H1 (cell line): ENCODE results near the gene CCL26. TPM values are rescaled to one million over a fixed set of nuclear protein-coding genes. Genes with fewer than 3 reads are reported as not detected.
A peak's percentile ranks its signal among the peaks of the same experiment; 100 is the strongest.
"Not testable (repeated sequence)": the region's sequence is repeated elsewhere in the genome, so short reads cannot be mapped to it uniquely, and the experiment has no call there.

Experiments used
- CTCF ChIA-PET: fragments of 300-600 bp; sonication (Branson Sonifier 250); formaldehyde crosslinking; loops from one replicate; lab custom pipeline; 2021; ENCODE audit not compliant: partially characterized antibody; lab: Charles Lee
- POLR2A ChIA-PET: fragments of 300-600 bp; sonication (Branson Sonifier 250); formaldehyde crosslinking; loops from one replicate; lab custom pipeline; 2021; ENCODE audit warnings: inconsistent platforms; ENCODE audit not compliant: partially characterized antibody; lab: Charles Lee
- DNase-seq, 2 experiments: peaks; one replicate each; pipeline versions ENCODE4 v3.0.0 to v3.0.0-alpha.2; 2010 to 2022; ENCODE audit warnings: low spot score in 2 of 2, low read depth in 1 of 2, mixed read lengths in 1 of 2
- FAIRE-seq: peaks from 2 replicates; lab custom pipeline; 2011; peaks lifted over from hg19 to GRCh38; lab: Jason Lieb, UNC
- H2AFZ ChIP-seq: 2 replicates; pipeline ENCODE4 v1.8.1; 2012; ENCODE audit warnings: low read length, inconsistent platforms
- H2AK5ac ChIP-seq: 2 replicates; pipeline ENCODE4 v1.6.1; 2013; ENCODE audit warnings: low read depth, low read length
- H2BK120ac ChIP-seq: replicated peaks from 2 replicates; pipeline ENCODE3; 2013; ENCODE audit warnings: low read depth, low read length, inconsistent platforms
- H2BK12ac ChIP-seq: 2 replicates; pipeline ENCODE4 v1.6.1; 2013; ENCODE audit warnings: low read depth, low read length
- H2BK15ac ChIP-seq: 2 replicates; pipeline ENCODE4 v1.6.1; 2013; ENCODE audit warnings: low read length
- H2BK20ac ChIP-seq: 2 replicates; pipeline ENCODE4 v1.6.1; 2013; ENCODE audit warnings: low read length
- H2BK5ac ChIP-seq: 2 replicates; pipeline ENCODE4 v1.6.1; 2013; ENCODE audit warnings: low read depth, low read length
- H3K14ac ChIP-seq: 2 replicates; pipeline ENCODE4 v1.6.1; 2013; ENCODE audit warnings: inconsistent platforms; ENCODE audit not compliant: insufficient read length
- H3K18ac ChIP-seq: 2 replicates; pipeline ENCODE4 v1.6.1; 2013; ENCODE audit warnings: low read length; ENCODE audit errors: extremely low read depth
- H3K23ac ChIP-seq: 2 replicates; pipeline ENCODE4 v1.6.1; 2013; ENCODE audit warnings: inconsistent platforms; ENCODE audit not compliant: insufficient read length
- H3K23me2 ChIP-seq: 2 replicates; pipeline ENCODE4 v1.6.1; 2013; ENCODE audit warnings: low read depth, low read length
- H3K27ac ChIP-seq: 2 replicates; pipeline ENCODE4 v1.6.1; 2011; ENCODE audit warnings: low read depth, low read length, inconsistent platforms
- H3K27me3 ChIP-seq, 4 experiments: replicated peaks in 1 of 4; 1 replicate in 1 of 4; 2 replicates in 3 of 4; pipeline versions ENCODE4 v1.6.1 to v1.8.1; 2011 to 2013; ENCODE audit warnings: low read length in 3 of 4, mild to moderate bottlenecking in 3 of 4, inconsistent platforms in 2 of 4, mixed read lengths in 2 of 4, moderate library complexity in 1 of 4; ENCODE audit not compliant: control insufficient read depth in 3 of 4, insufficient read depth in 3 of 4; ENCODE audit errors: extremely low read depth in 1 of 4
- H3K36me3 ChIP-seq, 4 experiments: 2 replicates each; pipeline versions ENCODE4 v1.6.1 to v1.8.1; 2011 to 2013; ENCODE audit warnings: mild to moderate bottlenecking in 4 of 4, low read length in 3 of 4, moderate library complexity in 2 of 4, control low read depth in 1 of 4, inconsistent platforms in 1 of 4; ENCODE audit not compliant: insufficient read depth in 4 of 4, control insufficient read depth in 2 of 4
- H3K4ac ChIP-seq: replicated peaks from 2 replicates; pipeline ENCODE3; 2013; ENCODE audit warnings: low read length, low read depth, mixed read lengths, inconsistent platforms; ENCODE audit not compliant: insufficient read length
- H3K4me1 ChIP-seq, 4 experiments: replicated peaks in 1 of 4; 1 replicate in 1 of 4; 2 replicates in 3 of 4; pipeline versions ENCODE4 v1.6.1 to v1.8.1; 2011 to 2013; ENCODE audit warnings: low read length in 3 of 4, inconsistent platforms in 2 of 4, mixed read lengths in 1 of 4; ENCODE audit not compliant: insufficient read depth in 4 of 4, control insufficient read depth in 3 of 4
- H3K4me2 ChIP-seq, 2 experiments: 2 replicates each; pipeline versions ENCODE4 v1.6.1 to v1.8.1; 2011 to 2013; ENCODE audit warnings: low read depth in 2 of 2, low read length in 2 of 2, control low read depth in 1 of 2, inconsistent platforms in 1 of 2, mild to moderate bottlenecking in 1 of 2; ENCODE audit not compliant: insufficient read depth in 1 of 2
- H3K4me3 ChIP-seq, 4 experiments: fragments of 200-600, 300-600 bp in 1 of 4; sonication (generic), shearing (Covaris generic), sonication (Bioruptor Twin) in 1 of 4; 2 replicates each; pipeline versions ENCODE4 v1.5.1 to v1.8.1; 2011 to 2016; ENCODE audit warnings: low read length in 4 of 4, low read depth in 3 of 4, control low read depth in 2 of 4, inconsistent platforms in 2 of 4, mild to moderate bottlenecking in 2 of 4, mixed read lengths in 1 of 4, moderate library complexity in 1 of 4; ENCODE audit not compliant: insufficient read depth in 2 of 4; ENCODE audit errors: extremely low read depth in 1 of 4
- H3K56ac ChIP-seq: replicated peaks from 2 replicates; pipeline ENCODE3; 2013; ENCODE audit warnings: low read depth, mild to moderate bottlenecking, mixed read lengths, low read length, inconsistent platforms; ENCODE audit not compliant: insufficient read length
- H3K79me1 ChIP-seq: 2 replicates; pipeline ENCODE4 v1.6.1; 2013; ENCODE audit warnings: low read depth, low read length, control low read depth
- H3K79me2 ChIP-seq, 2 experiments: 2 replicates each; pipeline versions ENCODE4 v1.6.1 to v1.8.1; 2012 to 2013; ENCODE audit warnings: low read length in 2 of 2, mild to moderate bottlenecking in 2 of 2, inconsistent platforms in 1 of 2; ENCODE audit not compliant: insufficient read depth in 2 of 2, control insufficient read depth in 1 of 2
- H3K9ac ChIP-seq, 4 experiments: replicated peaks in 1 of 4; 1 replicate in 1 of 4; 2 replicates in 3 of 4; pipeline versions ENCODE4 v1.6.1 to v1.8.1; 2011 to 2013; ENCODE audit warnings: low read depth in 3 of 4, low read length in 3 of 4, control low read depth in 2 of 4, mild to moderate bottlenecking in 2 of 4, moderate library complexity in 2 of 4, inconsistent platforms in 1 of 4; ENCODE audit errors: extremely low read depth in 1 of 4
- H3K9me3 ChIP-seq, 2 experiments: 2 replicates each; pipeline versions ENCODE4 v1.6.1 to v1.8.1; 2012 to 2013; ENCODE audit warnings: mild to moderate bottlenecking in 2 of 2, moderate library complexity in 2 of 2, control low read depth in 1 of 2, inconsistent platforms in 1 of 2, low read depth in 1 of 2, low read length in 1 of 2, mixed read lengths in 1 of 2; ENCODE audit not compliant: insufficient read depth in 2 of 2
- H4K20me1 ChIP-seq, 2 experiments: replicated peaks in 1 of 2; 2 replicates each; pipeline versions ENCODE3 to v1.8.1; 2011 to 2013; ENCODE audit warnings: inconsistent platforms in 2 of 2, low read length in 2 of 2, mild to moderate bottlenecking in 1 of 2; ENCODE audit not compliant: insufficient read depth in 2 of 2, control insufficient read depth in 1 of 2
- H4K5ac ChIP-seq: 2 replicates; pipeline ENCODE4 v1.6.1; 2013; ENCODE audit warnings: low read length, low read depth, mixed read lengths, inconsistent platforms; ENCODE audit not compliant: insufficient read length
- H4K8ac ChIP-seq: 2 replicates; pipeline ENCODE4 v1.8.0; 2013; ENCODE audit warnings: mild to moderate bottlenecking, moderate library complexity, low read length, inconsistent platforms; ENCODE audit not compliant: insufficient read depth; ENCODE audit errors: extremely low read depth
- H4K91ac ChIP-seq: replicated peaks from 2 replicates; pipeline ENCODE3; 2013; ENCODE audit warnings: low read length, mixed read lengths, inconsistent platforms; ENCODE audit not compliant: insufficient read length
- WGBS, 2 experiments: shearing (Covaris generic) in 1 of 2; methylation state at CpG; one replicate each; pipeline versions ENCODE4 v1.1.6 to v1.1.7; 2013 to 2015; ENCODE audit warnings: low lambda C conversion rate in 2 of 2, mixed read lengths in 2 of 2, inconsistent platforms in 1 of 2, low coverage in 1 of 2, missing lambda C conversion rate in 1 of 2; ENCODE audit not compliant: insufficient replicate concordance in 2 of 2, insufficient coverage in 1 of 2, insufficient read length in 1 of 2; ENCODE audit errors: extremely low coverage in 1 of 2, missing lambda C conversion rate in 1 of 2; 5-methylcytosine and 5-hydroxymethylcytosine counted together
- polyA plus RNA-seq, 7 experiments: library from polyadenylated mRNA; depleted of rRNA in 3 of 7; stranded (reverse) in 5 of 7; unstranded in 2 of 7; fragments of >200 nt in 5 of 7; fragments of 200-250 nt in 2 of 7; gene quantifications; 1 replicate in 5 of 7; 2 replicates in 1 of 7; 4 replicates in 1 of 7; pipeline versions ENCODE4 v1.2.1 to v1.2.3, GENCODE V29; 2011 to 2013; ENCODE audit warnings: missing spikeins in 2 of 7, mixed read lengths in 2 of 7
- total RNA-seq: library from RNA; stranded (reverse); fragmentation: NEBNext Ultra II Directional; extraction: Animal tissue kit (Norgen Biotek cat#: 25700); gene quantifications from 2 replicates; pipeline ENCODE4 v1.2.1, GENCODE V29; 2021

Gene CCL26
- total and polyA plus RNA-seq, 2 of the 8 experiments (the other 6 are each of a cell fraction or from before 2014, with no cell fraction given), result 8.7 to 14.9 TPM

DNA sequence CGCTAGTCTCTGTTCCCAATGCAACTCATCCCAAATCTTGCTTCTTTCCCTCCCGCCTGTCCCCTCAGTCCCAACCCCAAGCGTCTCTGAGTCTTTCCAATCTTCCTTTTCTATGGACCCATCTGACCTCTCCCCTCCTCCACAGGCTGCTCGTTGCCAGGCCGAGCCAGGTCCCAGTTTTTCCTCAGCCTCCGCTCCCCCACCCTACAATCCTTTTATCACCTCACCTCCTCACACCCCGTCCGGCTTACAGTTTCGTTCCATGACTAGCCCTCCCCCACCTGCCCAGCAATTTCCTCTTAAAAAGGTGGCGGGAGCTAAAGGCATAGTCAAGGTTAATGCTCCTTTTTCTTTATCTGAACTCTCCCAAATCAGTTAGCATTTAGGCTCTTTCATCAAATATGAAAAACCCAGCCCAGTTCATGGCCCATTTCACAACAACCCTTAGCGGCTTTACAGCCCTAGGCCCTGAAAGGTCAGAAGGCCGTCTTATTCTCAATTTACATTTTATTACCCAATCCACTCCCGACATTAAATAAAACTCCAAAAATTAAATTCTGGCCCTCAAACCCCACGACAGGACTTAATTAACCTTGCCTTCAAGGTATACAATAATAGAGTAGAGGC is 8.7 kb upstream of the CCL26 start:
- H3K79me1 ChIP-seq, H2BK120ac ChIP-seq, H3K56ac ChIP-seq, H4K8ac ChIP-seq, H3K14ac ChIP-seq, H3K4ac ChIP-seq, H2AK5ac ChIP-seq, H3K23me2 ChIP-seq, H3K27ac ChIP-seq, H4K5ac ChIP-seq, H3K9me3 ChIP-seq, H2BK15ac ChIP-seq, H3K79me2 ChIP-seq, DNase-seq, H2AFZ ChIP-seq, H3K23ac ChIP-seq, H2BK20ac ChIP-seq, FAIRE-seq, H2BK12ac ChIP-seq, H3K9ac ChIP-seq, H4K91ac ChIP-seq, H3K18ac ChIP-seq, H4K20me1 ChIP-seq, H3K27me3 ChIP-seq, CTCF ChIA-PET, POLR2A ChIA-PET: not testable (repeated sequence)
- Histone ChIP-seq H3K4me1 (peaks cover 1 to 13% (median 8%) of the 10 kb centered on the region in 4 experiments), H2BK5ac (0 out of 2 replicates have a peak overlapping the region, but pooled peaks have one; percentile 35), H3K4me2 (peak overlapping the region in 1 of 2 experiments; percentile 59; a peak in 2 of 4 replicates), H3K36me3 (peaks cover 0 to 12% (median 4%) of the 10 kb centered on the region in 4 experiments; a peak in 3 of 8 replicates), H3K4me3 (0 out of 8 replicates have a peak overlapping the region, but pooled peaks of 1 of the 4 experiments have one; percentile 31)
- 85% methylated on average over 14 of the region's 14 CpGs; no CpG with 5 or more reads in 1 of the 2 experiments for WGBS, 2 experiments
